AG04450 (cell line): ENCODE measurements around the gene THOP1. TPM values are rescaled to one million over a fixed set of nuclear protein-coding genes. Genes with fewer than 3 reads are reported as not detected.

ENCODE experiments used
- CTCF ChIA-PET: fragments of 300-600, 350-600 bp; formaldehyde crosslinking; extraction: SDS; loops from one replicate; lab custom pipeline; 2022; ENCODE audit warnings: antibody characterized with exemption, inconsistent platforms; lab: Charles Lee
- POLR2A ChIA-PET: fragments of 350-600 bp; formaldehyde crosslinking; extraction: SDS; loops from one replicate; lab custom pipeline; 2021; ENCODE audit warnings: antibody characterized with exemption, inconsistent platforms; lab: Yijun Ruan, JAX
- DNase-seq: peaks from one replicate; pipeline ENCODE4 v3.0.0-alpha.2; 2011; ENCODE audit warnings: low read depth, low spot score
- H3K27ac ChIP-seq: one replicate; pipeline ENCODE4 v1.5.1; 2012; ENCODE audit warnings: low read depth, low read length, control low read depth
- H3K27me3 ChIP-seq: one replicate; pipeline ENCODE4 v1.6.0; 2012; ENCODE audit warnings: low read length; ENCODE audit not compliant: control insufficient read depth, insufficient read depth
- H3K4me3 ChIP-seq: 2 replicates; pipeline ENCODE4 v1.5.1; 2011; ENCODE audit warnings: mild to moderate bottlenecking, low read depth, low read length, control low read depth
- H3K9me3 ChIP-seq: 2 replicates; pipeline ENCODE4 v1.5.1; 2012; ENCODE audit warnings: low read length; ENCODE audit not compliant: control insufficient read depth, insufficient read depth
- CTCF ChIP-seq: IDR thresholded peaks from 2 replicates; pipeline ENCODE4 v1.5.1; 2011; ENCODE audit warnings: low read depth, low read length, control low read depth, inconsistent platforms
- polyA plus RNA-seq: library from polyadenylated mRNA; depleted of rRNA; stranded (reverse); fragments of >200 nt; gene quantifications from 2 replicates; pipeline ENCODE4 v1.2.3, GENCODE V29; 2011

The THOP1 gene
- polyA plus RNA-seq, 1 experiment = 35.4 TPM

GRCh38 chr19:2852598-2852997 lies 67.3 kb downstream of the THOP1 start:
- no peak for TF ChIP-seq CTCF
- no peak overlapping the region for H3K4me3 ChIP-seq
- peaks cover 60% of the 10 kb centered on the region for H3K9me3 ChIP-seq
- CTCF ChIA-PET = no interaction called here
- POLR2A ChIA-PET = no interaction called here
- H3K27me3 ChIP-seq = no peaks in the 10 kb centered on the region
- DNase-seq = no peak
- H3K27ac ChIP-seq = no peak overlapping the region

GRCh38 chr19:2853015-2853606 lies 67.8 kb downstream of the THOP1 start:
- ChIA-PET CTCF (no interaction called here), POLR2A (no interaction called here)
- Histone ChIP-seq H3K9me3 (peaks cover 60% of the 10 kb centered on the region), H3K27ac (no peak overlapping the region), H3K4me3 (no peak overlapping the region), H3K27me3 (no peaks in the 10 kb centered on the region)
- TF ChIP-seq CTCF = no peak
- DNase-seq = no peak

- TF ChIP-seq CTCF = no peak
- CTCF ChIA-PET = no interaction called here
- Histone ChIP-seq H3K9me3 (peaks cover 61% of the 10 kb centered on the region), H3K27ac (no peak overlapping the region), H3K4me3 (no peak overlapping the region), H3K27me3 (no peaks in the 10 kb centered on the region)
- DNase-seq = no peak
- POLR2A ChIA-PET = no interaction called here
These were observed 69.5 kb downstream of the THOP1 start for GRCh38 chr19:2854849-2855248.

GRCh38 chr19:2856457-2857050 lies 71.3 kb downstream of the THOP1 start:
- no peak for DNase-seq
- POLR2A ChIA-PET = no interaction called here
- CTCF ChIA-PET = no interaction called here
- Histone ChIP-seq H3K4me3 (no peak overlapping the region), H3K27ac (no peak overlapping the region), H3K9me3 (peaks cover 51% of the 10 kb centered on the region), H3K27me3 (no peaks in the 10 kb centered on the region)
- no peak for TF ChIP-seq CTCF

- peaks cover 3% of the 10 kb centered on the region for H3K27me3 ChIP-seq
- DNase-seq = no peak
- POLR2A ChIA-PET = interaction anchor here (0.6 kb wide), 2 partner anchors 23 to 340 kb away, joined by 3 read pairs; no protein-coding TSS in a partner anchor
- CTCF ChIA-PET = no interaction called here
- H3K27ac ChIP-seq = no peak overlapping the region
- peaks cover 37% of the 10 kb centered on the region for H3K9me3 ChIP-seq
- no peak for TF ChIP-seq CTCF
- no peak overlapping the region for H3K4me3 ChIP-seq
These were observed 73.6 kb downstream of the THOP1 start for GRCh38 chr19:2858864-2859263.
